Heart left ventricle (tissue), 16 donors: ENCODE data around the gene POC1A. TPM values are rescaled to one million over a fixed set of nuclear protein-coding genes. Genes with fewer than 3 reads are reported as not detected.

Source experiments
- ATAC-seq, 4 donors: fragments of 200-7000 bp; cut with Tn5 transposase; one replicate each; pipeline ENCODE4 v1.9.1; 2020 to 2022; ENCODE audit warnings: moderate library complexity in 4 of 4, mild to moderate bottlenecking in 3 of 4, moderate number of reproducible peaks in 1 of 4
- DNase-seq, 5 donors: peaks; one replicate each; pipeline ENCODE4 v3.0.0-alpha.2; 2020
- H3K27ac ChIP-seq, 12 donors: fragments of 200-600 bp; sonication (generic) in 4 of 12; one replicate each; pipeline versions ENCODE4 v1.5.0 to v1.8.0; 2016 to 2022; ENCODE audit warnings: mild to moderate bottlenecking in 2 of 12
- H3K27me3 ChIP-seq, 9 donors: fragments of 200-600 bp; sonication (generic) in 2 of 9; one replicate each; pipeline versions ENCODE4 v1.5.1 to v1.8.0; 2016 to 2022; ENCODE audit warnings: mild to moderate bottlenecking in 3 of 9
- H3K36me3 ChIP-seq, 9 donors: fragments of 200-600 bp; sonication (generic) in 2 of 9; one replicate each; pipeline versions ENCODE4 v1.5.0 to v1.8.0; 2018 to 2022; ENCODE audit warnings: mild to moderate bottlenecking in 2 of 9
- H3K4me1 ChIP-seq, 12 donors: fragments of 200-600 bp; sonication (generic) in 4 of 12; one replicate each; pipeline versions ENCODE4 v1.5.0 to v1.8.0; 2016 to 2022; ENCODE audit warnings: mild to moderate bottlenecking in 3 of 12
- H3K4me3 ChIP-seq, 12 donors: fragments of 200-600 bp; sonication (generic) in 4 of 12; one replicate each; pipeline versions ENCODE4 v1.5.0 to v1.8.0; 2017 to 2022; ENCODE audit warnings: mild to moderate bottlenecking in 9 of 12, moderate library complexity in 4 of 12
- H3K9me3 ChIP-seq, 12 donors: fragments of 200-600 bp; sonication (generic) in 4 of 12; one replicate each; pipeline versions ENCODE4 v1.5.0 to v1.8.0; 2016 to 2022; ENCODE audit warnings: mild to moderate bottlenecking in 1 of 12
- POLR2A ChIP-seq, 2 donors: fragments of 450-650 bp; IDR thresholded peaks; one replicate each; pipeline ENCODE4 v1.6.1; 2017; ENCODE audit warnings: antibody characterized with exemption in 2 of 2, mild to moderate bottlenecking in 2 of 2, moderate library complexity in 2 of 2
- whole genome bisulfite sequencing, 4 donors: extraction: QIAGEN DNeasy Blood & Tissue Kit in 2 of 4; methylation state at CpG; one replicate each; pipeline versions ENCODE4 v1.1.5 to v1.1.7; 2013 to 2018; 5-methylcytosine and 5-hydroxymethylcytosine counted together
- intact Hi-C, 10 donors: fragments of 100-400 bp; cut with DNase I; formaldehyde crosslinking; loops; one replicate each; pipeline versions ENCODE4 v1.11.1 to v1.14.2; 2022
- polyA plus RNA-seq, 2 donors: library from polyadenylated mRNA; stranded (reverse); fragments of 200-250 nt; gene quantifications; one replicate each; pipeline ENCODE4 v1.2.3, GENCODE V29; 2013
- total RNA-seq, 9 donors: library from RNA; depleted of rRNA in 2 of 9; stranded (reverse); fragments of >200 nt in 2 of 9; fragmentation: NEBNext Ultra II Directional in 3 of 9; extraction: Animal tissue kit (Norgen Biotek cat#: 25700) in 3 of 9; gene quantifications; one replicate each; pipeline versions ENCODE4 v1.1.0 to v1.2.4, GENCODE V29; 2016 to 2023
- TF ChIP-seq, protein P1 (sequence below), 12 donors: fragments of 200-600 bp; sonication (generic) in 4 of 12; IDR thresholded peaks; one replicate each; pipeline versions ENCODE4 v1.5.0 to v1.8.0; 2018 to 2022; ENCODE audit warnings: antibody characterized with exemption in 12 of 12, mild to moderate bottlenecking in 5 of 12
- donor health status: ischemic (EF 13 %, LVEDD 7.1; RV severe dilation, severe dysfunction).
- donor health status: healthy with polysubstance abuse.
- donor health status: DM: no; HTN: yes; CAD: no.
- donor health status: DM: no; HTN: no; CAD: no.
- donor health status: ischemic (EF 25% LVEDD 6.9; RV normal size, moderate dysfunction).
- donor health status: ischemic (EF 25% LVEDD 5.7; RV mildly dilated, moderate dysfunction).
- donor health status: healthy.
- donor health status: DM: yes; HTN: yes; CAD: no.
- donor health status: ischemic (EF 35%, LVEDD 5.7; RV mildly dilated, moderate dysfunction).
- donor health status: nonischemic (EF 11% LVEDD 7.7; RV severe dilation, severe dysfunction).
- donor health status: DM: yes; HTN: yes; CAD: no.
- donor health status: PGD.
- donor health status: ischemic (EF 29% LVEDD 5.4; RV normal size, mild dysfunction).
- donor health status: nonischemic (EF 23%, LVEDD 6.1; RV moderate dilation, normal function).

Gene POC1A
- total and polyA plus RNA-seq, 11 donors, result 0.50 to 5.2 (median 1.4) TPM

- no peak for ATAC-seq
- DNase-seq, result no peak
- peaks cover 0 to 17% (median 0%) of the 10 kb centered on the region in 9 donors for H3K36me3 ChIP-seq
- H3K4me3 ChIP-seq, result no peak overlapping the region
- H3K27ac ChIP-seq, result no peak overlapping the region
- H3K9me3 ChIP-seq, result no peaks in the 10 kb centered on the region
- TF ChIP-seq, protein P1, sequence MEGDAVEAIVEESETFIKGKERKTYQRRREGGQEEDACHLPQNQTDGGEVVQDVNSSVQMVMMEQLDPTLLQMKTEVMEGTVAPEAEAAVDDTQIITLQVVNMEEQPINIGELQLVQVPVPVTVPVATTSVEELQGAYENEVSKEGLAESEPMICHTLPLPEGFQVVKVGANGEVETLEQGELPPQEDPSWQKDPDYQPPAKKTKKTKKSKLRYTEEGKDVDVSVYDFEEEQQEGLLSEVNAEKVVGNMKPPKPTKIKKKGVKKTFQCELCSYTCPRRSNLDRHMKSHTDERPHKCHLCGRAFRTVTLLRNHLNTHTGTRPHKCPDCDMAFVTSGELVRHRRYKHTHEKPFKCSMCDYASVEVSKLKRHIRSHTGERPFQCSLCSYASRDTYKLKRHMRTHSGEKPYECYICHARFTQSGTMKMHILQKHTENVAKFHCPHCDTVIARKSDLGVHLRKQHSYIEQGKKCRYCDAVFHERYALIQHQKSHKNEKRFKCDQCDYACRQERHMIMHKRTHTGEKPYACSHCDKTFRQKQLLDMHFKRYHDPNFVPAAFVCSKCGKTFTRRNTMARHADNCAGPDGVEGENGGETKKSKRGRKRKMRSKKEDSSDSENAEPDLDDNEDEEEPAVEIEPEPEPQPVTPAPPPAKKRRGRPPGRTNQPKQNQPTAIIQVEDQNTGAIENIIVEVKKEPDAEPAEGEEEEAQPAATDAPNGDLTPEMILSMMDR (IDR thresholded peaks at IDR 0.05), result no peak
- no peak for TF ChIP-seq POLR2A (IDR thresholded peaks at IDR 0.05)
- H3K27me3 ChIP-seq, result no peaks in the 10 kb centered on the region
- peaks cover 0 to 6% (median 3%) of the 10 kb centered on the region in 12 donors for H3K4me1 ChIP-seq
- 89 to 96% (median 92%) methylated on average over 8 of the region's 8 CpGs for WGBS, 4 donors
- intact Hi-C loops, result loop anchor here in 1 of 10 donors (5.0 kb wide), 1 partner anchor 206 kb away; the partner anchor contains the start of genes PARP3 and RRP9
Measured at GRCh38 chr3:52147804-52148203, 6.4 kb downstream of the POC1A start.

DNA sequence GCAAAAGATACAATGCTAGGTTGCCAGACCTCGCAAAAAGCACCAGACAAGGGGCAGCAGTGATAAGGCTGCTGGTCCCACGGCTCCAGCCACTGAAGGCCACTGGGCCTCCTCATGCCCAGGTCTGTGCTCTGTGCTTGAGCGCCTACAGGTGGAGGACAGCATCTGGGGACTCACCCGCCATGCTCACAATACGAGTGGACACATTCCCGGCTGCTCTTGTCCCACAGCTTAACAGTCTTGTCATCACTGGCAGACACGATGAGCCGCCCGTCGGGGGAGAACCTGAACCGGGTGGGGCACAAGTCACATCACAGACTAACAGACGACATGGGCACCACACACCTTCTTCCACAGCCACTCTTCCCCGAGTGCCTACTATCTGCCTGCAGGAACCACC lies 7.4 kb downstream of the POC1A start:
- ATAC-seq, result no peak
- intact Hi-C loops, result loop anchor here in 1 of 10 donors (5.0 kb wide), 1 partner anchor 205 kb away; the partner anchor contains the start of genes PARP3 and RRP9
- Histone ChIP-seq H3K9me3 (no peaks in the 10 kb centered on the region), H3K27me3 (no peaks in the 10 kb centered on the region), H3K36me3 (peaks cover 0 to 21% (median 0%) of the 10 kb centered on the region in 9 donors), H3K27ac (no peak overlapping the region), H3K4me3 (no peak overlapping the region), H3K4me1 (peaks cover 0 to 6% (median 3%) of the 10 kb centered on the region in 12 donors)
- 91 to 94% (median 94%) methylated on average over 10 to 13 of the region's 13 CpGs for WGBS, 4 donors
- TF ChIP-seq POLR2A (IDR thresholded peaks at IDR 0.05), result no peak
- TF ChIP-seq, protein P1 (IDR thresholded peaks at IDR 0.05), result no peak
- no peak for DNase-seq

GRCh38 chr3:52146189-52146588 lies 8.0 kb downstream of the POC1A start:
- H3K9me3 ChIP-seq, result no peaks in the 10 kb centered on the region
- H3K27ac ChIP-seq, result no peak overlapping the region
- ATAC-seq (no peak), DNase-seq (no peak)
- no peak overlapping the region for H3K4me3 ChIP-seq
- peaks cover 0 to 6% (median 3%) of the 10 kb centered on the region in 12 donors for H3K4me1 ChIP-seq
- no peaks in the 10 kb centered on the region for H3K27me3 ChIP-seq
- TF ChIP-seq, protein P1 (IDR thresholded peaks at IDR 0.05), result no peak
- TF ChIP-seq POLR2A (IDR thresholded peaks at IDR 0.05), result no peak
- WGBS, 4 donors, result 80 to 100% (median 95%) methylated on average over 1 of the region's 1 CpG
- intact Hi-C loops, result loop anchor here in 1 of 10 donors (5.0 kb wide), 1 partner anchor 204 kb away; the partner anchor contains the start of genes PARP3 and RRP9
- H3K36me3 ChIP-seq, result peaks cover 0 to 21% (median 0%) of the 10 kb centered on the region in 9 donors

GRCh38 chr3:52145736-52146110 lies 8.5 kb downstream of the POC1A start:
- Histone ChIP-seq H3K27me3 (no peaks in the 10 kb centered on the region), H3K4me1 (peaks cover 0 to 6% (median 4%) of the 10 kb centered on the region in 12 donors), H3K36me3 (peaks cover 0 to 21% (median 0%) of the 10 kb centered on the region in 9 donors), H3K4me3 (no peak overlapping the region), H3K9me3 (no peaks in the 10 kb centered on the region), H3K27ac (no peak overlapping the region)
- ATAC-seq (no peak), DNase-seq (no peak)
- intact Hi-C loops, result loop anchor here in 4 of 10 donors (2.0 to 5.0 kb wide), 3 partner anchors 93 to 203 kb away; partner anchors contain the start of genes PARP3 (in 1 of the 4) and RRP9 (in 1 of the 4)
- TF ChIP-seq POLR2A (IDR thresholded peaks at IDR 0.05), result no peak
- TF ChIP-seq, protein P1 (IDR thresholded peaks at IDR 0.05), result no peak
- WGBS, 4 donors, result 92 to 97% (median 96%) methylated on average over 8 of the region's 8 CpGs
